Karpas-422 (cell line): Measurements from ENCODE around the gene CCL15. TPM values are rescaled to one million over a fixed set of nuclear protein-coding genes. Genes with fewer than 3 reads are reported as not detected.

Source experiments
- DNase-seq: peaks from one replicate; pipeline ENCODE4 v3.0.0-alpha.2; 2015
- H2AFZ ChIP-seq: fragments of 200-600 bp; sonication (generic); 2 replicates; pipeline ENCODE4 v1.6.1; 2014; ENCODE audit warnings: antibody characterized with exemption, low read length, mixed read lengths
- H3K27ac ChIP-seq: fragments of 200-600 bp; sonication (generic); 2 replicates; pipeline ENCODE4 v1.5.1; 2014; ENCODE audit warnings: mild to moderate bottlenecking, low read length, moderate library complexity
- H3K27me3 ChIP-seq: fragments of 200-600 bp; sonication (generic); 2 replicates; pipeline ENCODE4 v1.6.1; 2014; ENCODE audit warnings: low read length, mixed read lengths
- H3K36me3 ChIP-seq: fragments of 200-600 bp; sonication (generic); 2 replicates; pipeline ENCODE4 v1.6.1; 2014; ENCODE audit warnings: low read length, mixed read lengths; ENCODE audit not compliant: insufficient read depth
- H3K4me1 ChIP-seq: fragments of 200-600 bp; sonication (generic); 2 replicates; pipeline ENCODE4 v1.6.1; 2014; ENCODE audit warnings: mild to moderate bottlenecking, low read length, mixed read lengths
- H3K4me2 ChIP-seq: fragments of 200-600 bp; sonication (generic); 2 replicates; pipeline ENCODE4 v1.6.1; 2014; ENCODE audit warnings: low read length, low read depth, mild to moderate bottlenecking; ENCODE audit not compliant: poor library complexity, severe bottlenecking
- H3K4me3 ChIP-seq: fragments of 200-600 bp; sonication (generic); 2 replicates; pipeline ENCODE4 v1.5.1; 2014; ENCODE audit warnings: mild to moderate bottlenecking, antibody characterized with exemption, low read length, mixed read lengths
- H3K79me2 ChIP-seq: fragments of 200-600 bp; sonication (generic); 2 replicates; pipeline ENCODE4 v1.6.1; 2014; ENCODE audit warnings: mild to moderate bottlenecking, low read length, mixed read lengths
- H3K9ac ChIP-seq: fragments of 200-600 bp; sonication (generic); 2 replicates; pipeline ENCODE4 v1.6.0; 2014; ENCODE audit warnings: low read length
- H3K9me2 ChIP-seq: fragments of 200-600 bp; sonication (generic), shearing (Covaris generic); replicated peaks from 2 replicates; pipeline ENCODE4 v1.6.0; 2014; ENCODE audit warnings: mild to moderate bottlenecking, low read length, moderate library complexity; ENCODE audit not compliant: insufficient read depth
- H3K9me3 ChIP-seq: fragments of 300-700, 200-600 bp; sonication (generic); 2 replicates; pipeline ENCODE4 v1.6.1; 2014; ENCODE audit warnings: low read length, mixed read lengths
- H4K20me1 ChIP-seq: fragments of 200-600 bp; sonication (generic); 2 replicates; pipeline ENCODE4 v1.6.1; 2014; ENCODE audit warnings: mild to moderate bottlenecking, antibody characterized with exemption, low read length, low read depth; ENCODE audit not compliant: insufficient read depth
- total RNA-seq: library from RNA; depleted of rRNA; stranded (reverse); fragments of >200 nt; shearing (Covaris generic); gene quantifications from 2 replicates; pipeline ENCODE4 v1.2.3, GENCODE V29; 2014; ENCODE audit warnings: low replicate concordance

Gene CCL15
- total RNA-seq, 1 experiment from 2014 or later = not detected

GRCh38 chr17:35972945-35973332, 28.4 kb downstream of the CCL15 start:
- no peak overlapping the region for H2AFZ ChIP-seq
- no peaks in the 10 kb centered on the region for H3K79me2 ChIP-seq
- H3K27ac ChIP-seq = no peak overlapping the region
- no peaks in the 10 kb centered on the region for H3K36me3 ChIP-seq
- no peaks in the 10 kb centered on the region for H3K27me3 ChIP-seq
- H4K20me1 ChIP-seq = peaks cover 4% of the 10 kb centered on the region; the same call in 1 of the 2 replicates
- H3K9me2 ChIP-seq = no peaks in the 10 kb centered on the region
- no peaks in the 10 kb centered on the region for H3K4me1 ChIP-seq
- H3K9me3 ChIP-seq = no peaks in the 10 kb centered on the region
- H3K9ac ChIP-seq = no peak overlapping the region
- no peak overlapping the region for H3K4me3 ChIP-seq
- no peak overlapping the region for H3K4me2 ChIP-seq
- DNase-seq = no peak

GRCh38 chr17:35972535-35972934, 28.8 kb downstream of the CCL15 start:
- no peaks in the 10 kb centered on the region for H3K4me1 ChIP-seq
- H3K4me3 ChIP-seq = no peak overlapping the region
- H3K27me3 ChIP-seq = no peaks in the 10 kb centered on the region
- H3K9me2 ChIP-seq = no peaks in the 10 kb centered on the region
- no peak for DNase-seq
- H4K20me1 ChIP-seq = peaks cover 4% of the 10 kb centered on the region; the same call in 1 of the 2 replicates
- no peaks in the 10 kb centered on the region for H3K79me2 ChIP-seq
- no peak overlapping the region for H3K4me2 ChIP-seq
- H3K9me3 ChIP-seq = no peaks in the 10 kb centered on the region
- H3K36me3 ChIP-seq = no peaks in the 10 kb centered on the region
- H2AFZ ChIP-seq = no peak overlapping the region
- H3K27ac ChIP-seq = no peak overlapping the region
- H3K9ac ChIP-seq = no peak overlapping the region

- Histone ChIP-seq H2AFZ (no peak overlapping the region), H3K4me1 (no peaks in the 10 kb centered on the region), H3K9me3 (no peaks in the 10 kb centered on the region), H3K27ac (no peak overlapping the region), H3K4me3 (no peak overlapping the region), H3K9me2 (no peaks in the 10 kb centered on the region), H3K27me3 (no peaks in the 10 kb centered on the region), H4K20me1 (peaks cover 4% of the 10 kb centered on the region; the same call in 1 of the 2 replicates), H3K9ac (no peak overlapping the region), H3K36me3 (no peaks in the 10 kb centered on the region), H3K4me2 (no peak overlapping the region), H3K79me2 (no peaks in the 10 kb centered on the region)
- DNase-seq = no peak
These were observed 29.3 kb downstream of the CCL15 start for GRCh38 chr17:35972066-35972465.

GRCh38 chr17:35969558-35970380, 31.6 kb downstream of the CCL15 start:
- Histone ChIP-seq H3K4me2 (no peak overlapping the region), H3K27ac (no peak overlapping the region), H3K9ac (no peak overlapping the region), H4K20me1 (peaks cover 4% of the 10 kb centered on the region; the same call in 1 of the 2 replicates), H3K27me3 (no peaks in the 10 kb centered on the region), H3K4me1 (no peaks in the 10 kb centered on the region), H2AFZ (no peak overlapping the region), H3K36me3 (no peaks in the 10 kb centered on the region), H3K79me2 (no peaks in the 10 kb centered on the region), H3K9me2 (no peaks in the 10 kb centered on the region), H3K4me3 (no peak overlapping the region), H3K9me3 (no peaks in the 10 kb centered on the region)
- peak; percentile 90 for DNase-seq

GRCh38 chr17:35968520-35969054, 32.8 kb downstream of the CCL15 start:
- no peaks in the 10 kb centered on the region for H3K9me2 ChIP-seq
- H3K79me2 ChIP-seq = no peaks in the 10 kb centered on the region
- no peak for DNase-seq
- no peaks in the 10 kb centered on the region for H3K27me3 ChIP-seq
- no peak overlapping the region for H3K9ac ChIP-seq
- H4K20me1 ChIP-seq = peaks cover 4% of the 10 kb centered on the region; the same call in 1 of the 2 replicates
- H3K4me2 ChIP-seq = no peak overlapping the region
- H3K4me1 ChIP-seq = no peaks in the 10 kb centered on the region
- H3K9me3 ChIP-seq = no peaks in the 10 kb centered on the region
- H3K27ac ChIP-seq = no peak overlapping the region
- no peaks in the 10 kb centered on the region for H3K36me3 ChIP-seq
- H2AFZ ChIP-seq = no peak overlapping the region
- no peak overlapping the region for H3K4me3 ChIP-seq

- H3K9me2 ChIP-seq = no peaks in the 10 kb centered on the region
- no peak overlapping the region for H3K4me3 ChIP-seq
- H3K27ac ChIP-seq = no peak overlapping the region
- peaks cover 4% of the 10 kb centered on the region; the same call in 1 of the 2 replicates for H4K20me1 ChIP-seq
- H3K4me1 ChIP-seq = no peaks in the 10 kb centered on the region; the same call in 1 of the 2 replicates
- no peaks in the 10 kb centered on the region for H3K9me3 ChIP-seq
- DNase-seq = no peak
- H3K36me3 ChIP-seq = no peaks in the 10 kb centered on the region
- H2AFZ ChIP-seq = no peak overlapping the region
- H3K4me2 ChIP-seq = no peak overlapping the region
- H3K79me2 ChIP-seq = no peaks in the 10 kb centered on the region
- no peaks in the 10 kb centered on the region for H3K27me3 ChIP-seq
- no peak overlapping the region for H3K9ac ChIP-seq
These were observed 36.1 kb downstream of the CCL15 start for GRCh38 chr17:35965272-35965671.

- Histone ChIP-seq H3K4me2 (no peak overlapping the region), H3K4me3 (no peak overlapping the region), H3K9me2 (no peaks in the 10 kb centered on the region), H3K9me3 (no peaks in the 10 kb centered on the region), H3K79me2 (no peaks in the 10 kb centered on the region), H3K36me3 (no peaks in the 10 kb centered on the region), H3K27ac (no peak overlapping the region), H3K4me1 (no peaks in the 10 kb centered on the region; the same call in 1 of the 2 replicates), H3K27me3 (no peaks in the 10 kb centered on the region), H2AFZ (no peak overlapping the region), H4K20me1 (no peaks in the 10 kb centered on the region), H3K9ac (no peak overlapping the region)
- DNase-seq = no peak
These were observed 37.7 kb downstream of the CCL15 start for GRCh38 chr17:35963663-35964062.

GRCh38 chr17:35953720-35954119, 47.6 kb downstream of the CCL15 start:
- no peak overlapping the region for H2AFZ ChIP-seq
- no peak overlapping the region for H3K9ac ChIP-seq
- H3K79me2 ChIP-seq = no peaks in the 10 kb centered on the region
- no peak overlapping the region for H3K4me2 ChIP-seq
- H3K9me3 ChIP-seq = no peaks in the 10 kb centered on the region
- H3K9me2 ChIP-seq = no peaks in the 10 kb centered on the region
- no peaks in the 10 kb centered on the region for H3K27me3 ChIP-seq
- H3K4me3 ChIP-seq = no peak overlapping the region
- H3K4me1 ChIP-seq = peaks cover 7% of the 10 kb centered on the region
- no peaks in the 10 kb centered on the region for H3K36me3 ChIP-seq
- DNase-seq = no peak
- no peaks in the 10 kb centered on the region for H4K20me1 ChIP-seq
- H3K27ac ChIP-seq = no peak overlapping the region
